Esophagus squamous epithelium (tissue), 5 donors: Measurements from ENCODE around the gene FNDC3B. TPM values are rescaled to one million over a fixed set of nuclear protein-coding genes. Genes with fewer than 3 reads are reported as not detected.

ENCODE experiments used
- DNase-seq: peaks from one replicate; lab custom pipeline; 2025; lab: John Stamatoyannopoulos, UW
- H3K27ac ChIP-seq, 4 donors: fragments of 200-600 bp; sonication (generic); one replicate each; pipeline ENCODE4 v1.5.1; 2016 to 2019; ENCODE audit warnings: mild to moderate bottlenecking in 1 of 4
- H3K27me3 ChIP-seq, 4 donors: fragments of 200-600 bp; sonication (generic); 1 replicate in 3 of 4; 2 replicates in 1 of 4; pipeline versions ENCODE4 v1.5.1 to v1.6.0; 2017 to 2021; ENCODE audit warnings: antibody characterized with exemption in 1 of 4
- H3K36me3 ChIP-seq, 3 donors: fragments of 200-600 bp; sonication (generic); one replicate each; pipeline ENCODE4 v1.5.1; 2016 to 2019
- H3K4me1 ChIP-seq, 3 donors: fragments of 200-600 bp; sonication (generic); one replicate each; pipeline ENCODE4 v1.5.1; 2017 to 2019
- H3K4me3 ChIP-seq, 4 donors: fragments of 200-600 bp; sonication (generic); 1 replicate in 3 of 4; 2 replicates in 1 of 4; pipeline ENCODE4 v1.5.1; 2016 to 2019; ENCODE audit warnings: mild to moderate bottlenecking in 2 of 4, moderate library complexity in 1 of 4
- H3K9me3 ChIP-seq, 3 donors: fragments of 200-600 bp; sonication (generic); one replicate each; pipeline ENCODE4 v1.5.1; 2016 to 2019
- CTCF ChIP-seq, 6 experiments: fragments of 450-650 bp in 4 of 6; fragments of 200-600 bp in 2 of 6; sonication (generic) in 2 of 6; IDR thresholded peaks; one replicate each; pipeline ENCODE4 v1.5.1; 2016 to 2019; ENCODE audit warnings: antibody characterized with exemption in 6 of 6, mild to moderate bottlenecking in 4 of 6, moderate library complexity in 4 of 6
- POLR2A ChIP-seq, 4 donors: fragments of 450-650 bp; IDR thresholded peaks; one replicate each; pipeline ENCODE4 v1.6.1; 2017; ENCODE audit warnings: antibody characterized with exemption in 4 of 4, mild to moderate bottlenecking in 4 of 4, moderate library complexity in 3 of 4
- WGBS, 2 donors: methylation state at CpG; one replicate each; pipeline ENCODE4 v1.1.5; 2018; 5-methylcytosine and 5-hydroxymethylcytosine counted together
- intact Hi-C: fragments of 100-400 bp; cut with DNase I; formaldehyde crosslinking; loops from one replicate; pipeline ENCODE4 v1.15.0; 2022
- total RNA-seq, 4 donors: library from RNA; depleted of rRNA; stranded (reverse); fragments of >200 nt; gene quantifications; one replicate each; pipeline ENCODE4 v1.1.0, GENCODE V29; 2016
- donor health status: DM: yes; HTN: yes; CAD: no.

FNDC3B gene
- total RNA-seq, 4 donors from 2014 or later = 7.7 to 44.3 (median 20.4) TPM

GRCh38 chr3:172285844-172286243, 246.5 kb downstream of the FNDC3B start:
- Histone ChIP-seq H3K36me3 (peaks cover 0 to 30% (median 0%) of the 10 kb centered on the region in 3 donors), H3K9me3 (no peaks in the 10 kb centered on the region), H3K4me1 (peaks cover 0 to 7% (median 0%) of the 10 kb centered on the region in 3 donors), H3K27me3 (no peaks in the 10 kb centered on the region), H3K27ac (no peak overlapping the region), H3K4me3 (no peak overlapping the region)
- no peak for DNase-seq
- WGBS, 2 donors = 85 to 88% methylated on average over 4 of the region's 4 CpGs
- intact Hi-C loops = no loop called here
- TF ChIP-seq CTCF (IDR thresholded peaks at IDR 0.05) = no peak
- no peak for TF ChIP-seq POLR2A (IDR thresholded peaks at IDR 0.05)

- H3K27ac ChIP-seq = no peak overlapping the region
- no peak for DNase-seq
- WGBS, 2 donors = 76 to 78% methylated on average over 3 of the region's 3 CpGs
Measured at GRCh38 chr3:172286548-172287148, 247.3 kb downstream of the FNDC3B start.

GRCh38 chr3:172287937-172288477, 248.6 kb downstream of the FNDC3B start:
- peaks cover 0 to 7% (median 0%) of the 10 kb centered on the region in 3 donors for H3K4me1 ChIP-seq

More at GRCh38 chr3:172286548-172287148, 247.3 kb downstream of the FNDC3B start:
- TF ChIP-seq POLR2A (IDR thresholded peaks at IDR 0.05) (no peak), CTCF (IDR thresholded peaks at IDR 0.05) (no peak)
- no peaks in the 10 kb centered on the region for H3K9me3 ChIP-seq
- H3K27me3 ChIP-seq = no peaks in the 10 kb centered on the region
- intact Hi-C loops = no loop called here
- peaks cover 0 to 30% (median 0%) of the 10 kb centered on the region in 3 donors for H3K36me3 ChIP-seq
- no peak overlapping the region for H3K4me3 ChIP-seq
- peaks cover 0 to 7% (median 0%) of the 10 kb centered on the region in 3 donors for H3K4me1 ChIP-seq

GRCh38 chr3:172288651-172289050, 249.3 kb downstream of the FNDC3B start:
- intact Hi-C loops = no loop called here
- Histone ChIP-seq H3K27ac (no peak overlapping the region), H3K4me3 (no peak overlapping the region), H3K27me3 (no peaks in the 10 kb centered on the region), H3K9me3 (no peaks in the 10 kb centered on the region), H3K36me3 (peaks cover 0 to 30% (median 0%) of the 10 kb centered on the region in 3 donors), H3K4me1 (peaks cover 0 to 7% (median 0%) of the 10 kb centered on the region in 3 donors)
- TF ChIP-seq POLR2A (IDR thresholded peaks at IDR 0.05) (no peak), CTCF (IDR thresholded peaks at IDR 0.05) (no peak)
- DNase-seq = no peak
- 78 to 94% methylated on average over 3 to 4 of the region's 4 CpGs for WGBS, 2 donors

More at GRCh38 chr3:172287937-172288477, 248.6 kb downstream of the FNDC3B start:
- Histone ChIP-seq H3K27ac (no peak overlapping the region), H3K4me3 (no peak overlapping the region), H3K36me3 (peaks cover 0 to 30% (median 0%) of the 10 kb centered on the region in 3 donors), H3K27me3 (no peaks in the 10 kb centered on the region), H3K9me3 (no peaks in the 10 kb centered on the region)
- intact Hi-C loops = no loop called here
- DNase-seq = no peak
- TF ChIP-seq POLR2A (IDR thresholded peaks at IDR 0.05) (no peak), CTCF (IDR thresholded peaks at IDR 0.05) (no peak)
- 85 to 97% methylated on average over 4 of the region's 4 CpGs for WGBS, 2 donors

GRCh38 chr3:172289583-172289982, 250.2 kb downstream of the FNDC3B start:
- TF ChIP-seq POLR2A (IDR thresholded peaks at IDR 0.05) = no peak
- TF ChIP-seq CTCF (IDR thresholded peaks at IDR 0.05) = peak in 5 of 6 experiments; percentile 11 to 52 (median 26)
- DNase-seq = no peak
- peaks cover 0 to 36% (median 0%) of the 10 kb centered on the region in 3 donors for H3K36me3 ChIP-seq
- intact Hi-C loops = no loop called here
- H3K27me3 ChIP-seq = no peaks in the 10 kb centered on the region
- WGBS, 2 donors = 59 to 91% methylated on average over 1 to 6 of the region's 6 CpGs
- peak overlapping the region in 1 of 4 donors; percentile 30 for H3K27ac ChIP-seq
- H3K4me3 ChIP-seq = no peak overlapping the region
- H3K9me3 ChIP-seq = no peaks in the 10 kb centered on the region
- H3K4me1 ChIP-seq = peaks cover 0 to 7% (median 0%) of the 10 kb centered on the region in 3 donors
